ENCODE results near the gene SULT1A1. TPM values are rescaled to one million over a fixed set of nuclear protein-coding genes. Genes with fewer than 3 reads are reported as not detected.
"Not testable (repeated sequence)": the region's sequence is repeated elsewhere in the genome, so short reads cannot be mapped to it uniquely, and the experiment has no call there.

SULT1A1 gene
- total and polyA plus RNA-seq, 2 of the 13 experiments (the other 11 are each of a cell fraction or from before 2014, with no cell fraction given) = 114 to 147 TPM

GRCh38 chr16:28610595-28611191 lies 849 bp upstream of the SULT1A1 start (continued):
- TF ChIP-seq ZNF883 (CRISPR knock-in tag; IDR thresholded peaks at IDR 0.05; ENCODE audit: not compliant biosample characterization) (peak; percentile 85), SRY (CRISPR knock-in tag; IDR thresholded peaks at IDR 0.05) (no peak), TERF1 (CRISPR knock-in tag; IDR thresholded peaks at IDR 0.05) (0 out of 2 replicates have a peak, but pooled peaks have one; percentile 47)

- POLR2A ChIA-PET = interaction anchor here (0.7 to 3.1 kb wide), 20 partner anchors 9 to 285 kb away, joined by 3 to 175 read pairs (median 4); partner anchors contain the start of genes ATXN2L, CLN3, NUPR1 and SULT1A2
- intact Hi-C loops (cut with micrococcal nuclease; ENCODE audit: unreplicated experiment); FAIRE-seq; H2AFZ ChIP-seq (ENCODE audit: low read length); H4K20me1 ChIP-seq (ENCODE audit: insufficient read depth, low read length); in situ Hi-C loops (cut with HindIII; ENCODE audit: extremely low pct_ligation_motif_present, low pct_unique_long_range_greater_than_20kb); H3K27me3 ChIP-seq (ENCODE audit: control insufficient read depth in 1 of 2, insufficient read depth in 2 of 2, low read length in 2 of 2); DNase-seq (ENCODE audit: low spot score); BruUV-seq (replicated peaks); H3K9me3 ChIP-seq (ENCODE audit: low read length); CTCF ChIA-PET (ENCODE audit: low intra/inter-chr PET ratio, low total read pairs): not testable (repeated sequence)
- peak overlapping the region; percentile 66 to 90 (median 70) for H3K4me3 ChIP-seq (replicated peaks in 1 of 3; ENCODE audit: insufficient read depth in 1 of 3, low read depth in 2 of 3, low read length in 3 of 3)
- peaks cover 39% of the 10 kb centered on the region for H3K4me1 ChIP-seq (ENCODE audit: insufficient read depth, low read length)
- H3K9ac ChIP-seq (ENCODE audit: insufficient read depth, low read depth, low read length) = peak overlapping the region; percentile 77
- H3K79me2 ChIP-seq (ENCODE audit: insufficient read depth, low read length) = peaks cover 12% of the 10 kb centered on the region
- peak overlapping the region; percentile 75 for H3K27ac ChIP-seq (ENCODE audit: extremely low read length, insufficient read depth, low read length)
- peak overlapping the region; percentile 99 for H3K4me2 ChIP-seq (ENCODE audit: low read depth, low read length)
- peaks cover 0 to 17% of the 10 kb centered on the region in 2 experiments; a peak in 4 of 5 replicates for H3K36me3 ChIP-seq (replicated peaks in 1 of 2; ENCODE audit: control insufficient read depth in 1 of 2, insufficient read depth in 2 of 2, low read length in 2 of 2)
- WGBS (ENCODE audit: low lambda C conversion rate) = 48% methylated on average over 11 of the region's 11 CpGs
- peak; percentile 0; the same call in 2 of the 3 replicates for ATAC-seq
- TF ChIP-seq ZNF569 (CRISPR knock-in tag; IDR thresholded peaks at IDR 0.05; ENCODE audit: borderline replicate concordance) (0 out of 2 replicates have a peak, but pooled peaks have one; percentile 43), NFE2 (CRISPR knock-in tag; IDR thresholded peaks at IDR 0.05) (peak; percentile 83; the same call in 1 of the 2 replicates), NFE2L1 (CRISPR knock-in tag; IDR thresholded peaks at IDR 0.05; ENCODE audit: borderline replicate concordance) (peak; percentile 93; the same call in 1 of the 2 replicates), ZFY (CRISPR knock-in tag; IDR thresholded peaks at IDR 0.05) (peak; percentile 30; the same call in 1 of the 2 replicates), ZNF687 (CRISPR knock-in tag; IDR thresholded peaks at IDR 0.05) (peak; percentile 54), ZNF704 (CRISPR knock-in tag; IDR thresholded peaks at IDR 0.05; ENCODE audit: borderline replicate concordance) (0 out of 2 replicates have a peak, but pooled peaks have one; percentile 10), MYC (CRISPR knock-in tag; IDR thresholded peaks at IDR 0.05; ENCODE audit: borderline replicate concordance) (0 out of 2 replicates have a peak, but pooled peaks have one; percentile 19), MAFK (conservative IDR thresholded peaks at IDR 0.05 in 1 of 2, IDR thresholded peaks at IDR 0.05 in 1 of 2; ENCODE audit: low read length in 2 of 2) (peak; percentile 100), ZC3H4 (CRISPR knock-in tag; IDR thresholded peaks at IDR 0.05; ENCODE audit: borderline replicate concordance) (0 out of 2 replicates have a peak, but pooled peaks have one; percentile 20), ZNF567 (CRISPR knock-in tag; IDR thresholded peaks at IDR 0.05; ENCODE audit: borderline replicate concordance) (0 out of 2 replicates have a peak, but pooled peaks have one; percentile 17)
Observed at GRCh38 chr16:28608867-28609596, 812 bp downstream of the SULT1A1 start.
